ENCODE data around the gene TMEM253.

The TMEM253 gene

DNA sequence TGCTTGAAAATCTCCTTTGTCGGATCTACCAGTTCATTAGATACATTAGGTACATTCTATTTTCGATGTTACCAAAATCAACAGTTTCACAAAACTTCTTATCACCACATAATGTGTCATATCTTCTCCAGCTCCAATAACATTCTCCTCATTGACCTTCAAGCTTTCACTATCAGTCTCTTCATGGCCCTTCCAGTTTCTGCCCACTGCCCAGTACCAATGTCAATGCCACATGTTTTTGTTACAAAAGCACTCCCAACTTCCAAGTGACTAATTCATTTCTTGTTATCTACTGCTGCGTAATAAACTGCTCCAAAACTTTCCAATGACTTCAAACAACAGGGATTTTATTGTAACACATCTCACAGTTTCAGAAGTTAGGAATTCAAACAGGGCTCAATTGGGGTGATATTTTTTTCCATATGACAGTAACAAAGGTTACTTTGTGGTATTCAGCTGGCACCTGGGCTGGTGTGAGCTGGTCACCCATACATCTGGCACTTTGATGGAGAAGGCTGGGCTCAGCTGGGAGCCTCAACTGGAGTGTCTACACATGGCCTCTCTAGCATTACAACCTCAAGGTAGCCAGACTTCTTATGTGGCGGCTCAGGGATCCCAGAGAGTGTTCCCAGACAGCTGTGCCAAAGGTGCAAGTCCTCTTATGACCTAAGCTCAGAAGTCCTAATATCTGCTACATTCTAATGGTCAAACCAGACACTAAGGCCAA, 48.9 kb downstream of the TMEM253 start:
- H3K9me3 Mint-ChIP-seq: peaks cover 0 to 3% of the 10 kb centered on the region in 2 donors
- peaks cover 22 to 24% of the 10 kb centered on the region in 2 donors for H3K27me3 Mint-ChIP-seq
- H3K27ac Mint-ChIP-seq: no peak overlapping the region
- no peak overlapping the region for H3K4me3 Mint-ChIP-seq
- DNase-seq: no peak
- H3K36me3 Mint-ChIP-seq (ENCODE audit: insufficient read depth): no peaks in the 10 kb centered on the region
- H3K4me1 Mint-ChIP-seq (ENCODE audit: low read depth in 2 of 2): no peaks in the 10 kb centered on the region
- ATAC-seq (replicated peaks): no peak

Measured in effector memory CD8-positive, alpha-beta T cell (primary cell).